Neural cell (in vitro differentiated cells): ENCODE measurements around the gene ANKMY1. TPM values are rescaled to one million over a fixed set of nuclear protein-coding genes. Genes with fewer than 3 reads are reported as not detected.

ENCODE experiments used
- H2AFZ ChIP-seq: fragments of 200-600, 300-800 bp; sonication (generic), shearing (Covaris generic); 2 replicates; pipeline ENCODE4 v1.6.0; 2014; ENCODE audit warnings: low read depth, mild to moderate bottlenecking, antibody characterized with exemption, low read length, moderate library complexity
- H3F3A ChIP-seq: fragments of 200-600 bp; shearing (Covaris generic); 2 replicates; pipeline ENCODE4 v1.6.1; 2016; ENCODE audit warnings: mild to moderate bottlenecking, moderate library complexity, mixed read lengths, antibody characterized with exemption, low read length; ENCODE audit not compliant: insufficient read depth, poor library complexity, severe bottlenecking
- H3K27ac ChIP-seq: fragments of 200-600, 300-800 bp; sonication (generic), shearing (Covaris generic); 2 replicates; pipeline ENCODE4 v1.5.1; 2014; ENCODE audit warnings: mild to moderate bottlenecking, low read length, moderate library complexity
- H3K27me3 ChIP-seq: fragments of 300-800, 200-600 bp; sonication (generic), shearing (Covaris generic); 2 replicates; pipeline ENCODE4 v1.6.0; 2014; ENCODE audit warnings: mild to moderate bottlenecking, low read depth, low read length, moderate library complexity; ENCODE audit not compliant: insufficient read depth
- H3K36me3 ChIP-seq: fragments of 300-800, 200-600 bp; sonication (generic), shearing (Covaris generic); 2 replicates; pipeline ENCODE4 v1.5.1; 2014; ENCODE audit warnings: mild to moderate bottlenecking, antibody characterized with exemption, low read length, moderate library complexity; ENCODE audit not compliant: insufficient read depth
- H3K4me2 ChIP-seq: fragments of 300-800, 200-600 bp; sonication (generic), shearing (Covaris generic); 2 replicates; pipeline ENCODE4 v1.6.0; 2014; ENCODE audit warnings: mild to moderate bottlenecking, low read length
- H3K4me3 ChIP-seq: fragments of 300-800, 200-600 bp; sonication (generic), shearing (Covaris generic); 2 replicates; pipeline ENCODE4 v1.5.1; 2014; ENCODE audit warnings: mild to moderate bottlenecking, low read length, moderate library complexity
- H3K79me2 ChIP-seq: fragments of 200-600 bp; shearing (Covaris generic); replicated peaks from 2 replicates; pipeline ENCODE4 v1.6.0; 2014; ENCODE audit warnings: mild to moderate bottlenecking, low read length, moderate library complexity; ENCODE audit not compliant: insufficient read depth
- H3K9ac ChIP-seq: fragments of 300-800, 200-600 bp; sonication (generic), shearing (Covaris generic); 2 replicates; pipeline ENCODE4 v1.6.1; 2016; ENCODE audit warnings: mild to moderate bottlenecking, low read length, mixed read lengths
- H3K9me2 ChIP-seq: fragments of 200-600 bp; shearing (Covaris generic); 2 replicates; pipeline ENCODE4 v1.6.1; 2016; ENCODE audit warnings: mild to moderate bottlenecking, low read length, mixed read lengths; ENCODE audit not compliant: insufficient read depth
- H3K9me3 ChIP-seq: fragments of 200-600, 300-800 bp; sonication (generic), shearing (Covaris generic); 2 replicates; pipeline ENCODE4 v1.6.1; 2016; ENCODE audit warnings: mild to moderate bottlenecking, mixed run types, low read length, moderate library complexity, mixed read lengths
- H4K20me1 ChIP-seq: fragments of 200-600 bp; shearing (Covaris generic); 2 replicates; pipeline ENCODE4 v1.6.1; 2016; ENCODE audit warnings: mild to moderate bottlenecking, mixed run types; ENCODE audit not compliant: insufficient read depth
- CTCF ChIP-seq: fragments of 450-650 bp; IDR thresholded peaks from 2 replicates; pipeline ENCODE4 v1.5.1; 2014; ENCODE audit warnings: antibody characterized with exemption, mild to moderate bottlenecking, moderate library complexity; ENCODE audit not compliant: poor library complexity, severe bottlenecking
- EP300 ChIP-seq: fragments of 450-650 bp; conservative IDR thresholded peaks from 2 replicates; pipeline ENCODE4 v1.6.1; 2014; ENCODE audit warnings: antibody characterized with exemption, mild to moderate bottlenecking, moderate library complexity; ENCODE audit not compliant: poor library complexity, severe bottlenecking
- EZH2 ChIP-seq: fragments of 200-600, 300-800 bp; shearing (Covaris generic), sonication (generic); IDR thresholded peaks from 2 replicates; pipeline ENCODE4 v1.6.1; 2014; ENCODE audit warnings: antibody characterized with exemption, low read length, borderline replicate concordance, mild to moderate bottlenecking; ENCODE audit not compliant: insufficient read depth, poor library complexity, severe bottlenecking
- MXI1 ChIP-seq: fragments of 450-650 bp; conservative IDR thresholded peaks from 2 replicates; pipeline ENCODE4 v1.6.1; 2014; ENCODE audit warnings: antibody characterized with exemption, mild to moderate bottlenecking; ENCODE audit not compliant: poor library complexity, severe bottlenecking
- POLR2AphosphoS5 ChIP-seq: IDR thresholded peaks from 2 replicates; pipeline ENCODE4 v1.6.1; 2012
- RAD21 ChIP-seq: fragments of 450-650 bp; conservative IDR thresholded peaks from 2 replicates; pipeline ENCODE4 v1.6.1; 2014; ENCODE audit warnings: antibody characterized with exemption, mild to moderate bottlenecking, moderate library complexity
- REST ChIP-seq: IDR thresholded peaks from 2 replicates; pipeline ENCODE4 v1.6.1; 2012; ENCODE audit warnings: borderline replicate concordance
- SMC3 ChIP-seq: fragments of 450-650 bp; conservative IDR thresholded peaks from 2 replicates; pipeline ENCODE4 v1.6.1; 2014; ENCODE audit warnings: antibody characterized with exemption, mild to moderate bottlenecking, moderate library complexity; ENCODE audit not compliant: poor library complexity
- TAF1 ChIP-seq: IDR thresholded peaks from 2 replicates; pipeline ENCODE4 v1.6.1; 2012; ENCODE audit warnings: low read depth
- polyA plus RNA-seq: library from polyadenylated mRNA; depleted of rRNA; stranded (reverse); fragments of >200 nt; gene quantifications from 2 replicates; pipeline ENCODE4 v1.2.3, GENCODE V29; 2014

Gene ANKMY1
- polyA plus RNA-seq, 1 donor from 2014 or later: 6.6 TPM

DNA sequence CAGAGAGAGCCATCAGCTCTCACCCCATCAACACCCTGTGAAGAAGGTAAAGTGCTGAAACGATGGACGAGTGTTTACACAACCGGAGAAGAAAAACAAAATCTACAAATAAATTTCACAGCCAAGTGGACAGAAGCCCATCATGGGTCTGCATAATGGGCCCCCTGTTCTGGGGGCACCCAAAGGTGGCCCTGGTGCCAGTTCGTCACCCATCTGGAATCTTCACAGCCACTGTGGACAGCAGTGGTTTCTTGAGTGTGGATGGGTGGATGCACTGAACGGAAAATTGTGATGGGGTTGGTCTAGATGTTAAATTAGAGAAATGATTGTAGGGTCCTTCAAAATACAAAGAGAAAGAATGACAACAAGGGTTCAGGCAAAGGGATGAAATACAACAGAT is 38.8 kb downstream of the ANKMY1 start:
- Histone ChIP-seq H3K9me2 (no peaks in the 10 kb centered on the region), H3K4me3 (no peak overlapping the region), H3K4me2 (no peak overlapping the region), H3K27me3 (peaks cover 11% of the 10 kb centered on the region), H3K27ac (no peak overlapping the region), H3K79me2 (no peaks in the 10 kb centered on the region), H3K36me3 (no peaks in the 10 kb centered on the region), H2AFZ (no peak overlapping the region), H3K9me3 (peaks cover 2% of the 10 kb centered on the region), H3F3A (no peaks in the 10 kb centered on the region), H3K9ac (no peak overlapping the region), H4K20me1 (no peaks in the 10 kb centered on the region)
- no peak for TF ChIP-seq SMC3
- TF ChIP-seq TAF1: no peak
- no peak for TF ChIP-seq EP300
- TF ChIP-seq RAD21: no peak
- no peak for TF ChIP-seq POLR2AphosphoS5

- H4K20me1 ChIP-seq: no peaks in the 10 kb centered on the region
- peaks cover 11% of the 10 kb centered on the region for H3K27me3 ChIP-seq
- no peak overlapping the region for H3K4me3 ChIP-seq
- no peaks in the 10 kb centered on the region for H3K36me3 ChIP-seq
- no peak overlapping the region for H3K4me2 ChIP-seq
- no peak for TF ChIP-seq REST
- TF ChIP-seq CTCF: no peak
- TF ChIP-seq EZH2: no peak
- no peak for TF ChIP-seq MXI1
- TF ChIP-seq EP300: no peak
- TF ChIP-seq TAF1: no peak
- TF ChIP-seq POLR2AphosphoS5: no peak
- no peak for TF ChIP-seq RAD21
- TF ChIP-seq SMC3: no peak
- H3K27ac ChIP-seq: no peak overlapping the region
- no peaks in the 10 kb centered on the region for H3K79me2 ChIP-seq
- H3K9me3 ChIP-seq: no peaks in the 10 kb centered on the region
- no peak overlapping the region for H2AFZ ChIP-seq
- no peaks in the 10 kb centered on the region for H3K9me2 ChIP-seq
- no peak overlapping the region for H3K9ac ChIP-seq
- no peaks in the 10 kb centered on the region for H3F3A ChIP-seq
Observed at GRCh38 chr2:240517342-240517741, 40.4 kb downstream of the ANKMY1 start.

DNA sequence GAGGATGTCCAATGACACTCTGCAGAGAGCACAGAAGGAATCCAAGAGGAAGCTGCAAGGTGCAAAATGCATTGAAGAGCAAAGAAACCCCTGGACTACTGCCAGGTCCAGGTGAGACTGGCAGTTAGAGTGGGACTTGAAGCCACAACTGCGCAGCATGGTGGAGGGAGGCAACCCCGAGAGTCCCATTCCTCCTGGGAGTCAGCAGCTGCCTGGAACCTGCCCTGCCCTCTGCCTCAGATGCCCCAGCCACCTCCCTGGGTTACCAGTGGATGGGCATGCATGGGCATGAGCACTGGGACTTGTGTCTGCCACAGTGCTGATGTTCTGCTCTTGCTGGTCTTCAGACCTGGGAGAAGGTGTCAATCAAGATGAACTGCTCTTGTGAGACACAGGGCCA is 43.2 kb downstream of the ANKMY1 start:
- Histone ChIP-seq H3K27ac (no peak overlapping the region), H4K20me1 (no peaks in the 10 kb centered on the region), H3K4me2 (no peak overlapping the region), H3K27me3 (peaks cover 4% of the 10 kb centered on the region), H3F3A (no peaks in the 10 kb centered on the region), H3K9ac (no peak overlapping the region), H3K36me3 (no peaks in the 10 kb centered on the region), H2AFZ (no peak overlapping the region), H3K4me3 (no peak overlapping the region), H3K9me2 (no peaks in the 10 kb centered on the region), H3K79me2 (no peaks in the 10 kb centered on the region), H3K9me3 (no peaks in the 10 kb centered on the region)
- TF ChIP-seq MXI1: no peak
- TF ChIP-seq RAD21: no peak
- TF ChIP-seq TAF1: no peak
- no peak for TF ChIP-seq EZH2
- no peak for TF ChIP-seq EP300
- TF ChIP-seq CTCF: no peak
